Spleen (tissue), 7 donors: Measurements from ENCODE around the gene ZNF536.

ENCODE experiments used
- POLR2A ChIP-seq, 3 donors: fragments of 450-650 bp; IDR thresholded peaks; one replicate each; pipeline ENCODE4 v1.5.1; 2017; ENCODE audit warnings: antibody characterized with exemption in 3 of 3, mild to moderate bottlenecking in 1 of 3
- POLR2AphosphoS5 ChIP-seq, 3 donors: sonication (generic); formaldehyde crosslinking; IDR thresholded peaks; one replicate each; pipeline ENCODE4 v1.5.1; 2017; ENCODE audit warnings: antibody characterized with exemption in 3 of 3
- TF ChIP-seq, protein P1 (sequence below), 11 experiments: fragments of 200-600 bp in 7 of 11; fragments of 450-650 bp in 4 of 11; sonication (generic) in 4 of 11; IDR thresholded peaks in 8 of 11; conservative IDR thresholded peaks in 3 of 11; 1 replicate in 7 of 11; 2 replicates in 4 of 11; pipeline versions ENCODE4 v1.4.0 to v1.8.0; 2016 to 2021; ENCODE audit warnings: antibody characterized with exemption in 11 of 11, inconsistent platforms in 4 of 11, mild to moderate bottlenecking in 1 of 11
- donor health status: DM: no; HTN: no; CAD: no; lungs with moderate emphysema.
- donor health status: DM: no; HTN: no; CAD: no.
- donor health status: DM: no; HTN: no; CAD: no.

DNA sequence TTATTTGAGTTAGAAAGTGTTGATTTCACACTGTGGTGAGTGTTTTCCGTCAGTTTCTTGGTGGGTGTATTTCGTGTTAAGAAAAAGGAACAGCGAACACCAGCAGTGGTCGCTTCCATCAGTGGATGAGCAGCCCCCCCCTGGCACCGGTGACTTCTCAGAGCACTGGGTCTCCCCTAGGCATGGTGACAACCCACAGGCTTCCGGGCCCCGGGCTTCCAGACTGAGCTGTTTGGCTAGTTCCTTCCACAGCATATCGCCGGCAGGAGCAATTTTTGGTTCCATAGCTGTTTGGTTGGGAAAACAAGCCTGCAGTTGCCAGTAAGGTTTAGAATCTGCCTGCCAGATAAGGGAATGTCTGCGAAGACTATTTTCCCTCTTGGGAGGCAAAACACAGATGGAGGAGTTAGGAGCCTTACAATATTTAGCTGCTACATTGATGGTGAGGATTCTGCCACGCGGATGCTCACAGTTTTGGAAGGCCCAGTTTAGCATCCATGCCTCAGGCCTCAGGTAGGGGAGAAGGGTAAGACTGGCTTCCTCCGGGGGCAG lies 18.7 kb upstream of the ZNF536 start:
- TF ChIP-seq, protein P1, sequence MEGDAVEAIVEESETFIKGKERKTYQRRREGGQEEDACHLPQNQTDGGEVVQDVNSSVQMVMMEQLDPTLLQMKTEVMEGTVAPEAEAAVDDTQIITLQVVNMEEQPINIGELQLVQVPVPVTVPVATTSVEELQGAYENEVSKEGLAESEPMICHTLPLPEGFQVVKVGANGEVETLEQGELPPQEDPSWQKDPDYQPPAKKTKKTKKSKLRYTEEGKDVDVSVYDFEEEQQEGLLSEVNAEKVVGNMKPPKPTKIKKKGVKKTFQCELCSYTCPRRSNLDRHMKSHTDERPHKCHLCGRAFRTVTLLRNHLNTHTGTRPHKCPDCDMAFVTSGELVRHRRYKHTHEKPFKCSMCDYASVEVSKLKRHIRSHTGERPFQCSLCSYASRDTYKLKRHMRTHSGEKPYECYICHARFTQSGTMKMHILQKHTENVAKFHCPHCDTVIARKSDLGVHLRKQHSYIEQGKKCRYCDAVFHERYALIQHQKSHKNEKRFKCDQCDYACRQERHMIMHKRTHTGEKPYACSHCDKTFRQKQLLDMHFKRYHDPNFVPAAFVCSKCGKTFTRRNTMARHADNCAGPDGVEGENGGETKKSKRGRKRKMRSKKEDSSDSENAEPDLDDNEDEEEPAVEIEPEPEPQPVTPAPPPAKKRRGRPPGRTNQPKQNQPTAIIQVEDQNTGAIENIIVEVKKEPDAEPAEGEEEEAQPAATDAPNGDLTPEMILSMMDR (IDR thresholded peaks at IDR 0.05 in 8 of 11, conservative IDR thresholded peaks at IDR 0.05 in 3 of 11), result no peak
- no peak for TF ChIP-seq POLR2A (IDR thresholded peaks at IDR 0.05)
- TF ChIP-seq POLR2AphosphoS5 (IDR thresholded peaks at IDR 0.05), result no peak
